GM12878 (cell line): Measurements from ENCODE around the gene PTPRD. TPM values are rescaled to one million over a fixed set of nuclear protein-coding genes. Genes with fewer than 3 reads are reported as not detected.

Experiments
- ATAC-seq: fragments of 200-7000 bp; cut with Tn5 transposase; 3 replicates; pipeline ENCODE4 v1.9.1; 2020; ENCODE audit warnings: mild to moderate bottlenecking, moderate library complexity
- BruUV-seq: library from RNA; stranded (reverse); fragments of 400-500 nt; replicated peaks from 2 replicates; lab custom pipeline; 2021; lab: Mats Ljungman, UMichigan
- CTCF ChIA-PET: fragments of 300-600 bp; sonication (Branson Sonifier 250); formaldehyde crosslinking; extraction: SDS; loops from one replicate; lab custom pipeline; 2021; ENCODE audit warnings: inconsistent platforms; lab: Yijun Ruan, JAX
- POLR2A ChIA-PET: fragments of 350-600 bp; formaldehyde crosslinking; extraction: SDS; loops from one replicate; lab custom pipeline; 2021; ENCODE audit warnings: inconsistent platforms; lab: Charles Lee
- RAD21 ChIA-PET: fragments of 300-600 bp; sonication (Branson Sonifier 250); formaldehyde crosslinking; loops from one replicate; lab custom pipeline; 2023; ENCODE audit warnings: antibody characterized with exemption; ENCODE audit not compliant: unreplicated experiment; lab: Charles Lee
- SMC1A ChIA-PET: fragments of 300-600 bp; sonication (Branson Sonifier 250); formaldehyde crosslinking; loops from one replicate; lab custom pipeline; 2023; ENCODE audit not compliant: unreplicated experiment, uncharacterized antibody; lab: Charles Lee
- DNase-seq: peaks from one replicate; pipeline ENCODE4 v3.0.0-alpha.2; 2011; ENCODE audit warnings: low read depth, low spot score
- FAIRE-seq: peaks from 3 replicates; lab custom pipeline; 2011; peaks lifted over from hg19 to GRCh38; lab: Jason Lieb, UNC
- H2AFZ ChIP-seq: 2 replicates; pipeline ENCODE4 v1.6.0; 2011; ENCODE audit warnings: low read depth, low read length, control low read depth; ENCODE audit not compliant: control insufficient read depth
- H3K27ac ChIP-seq: 2 replicates; pipeline ENCODE4 v1.5.1; 2011; ENCODE audit warnings: control low read depth; ENCODE audit not compliant: control insufficient read depth, insufficient read depth
- H3K27me3 ChIP-seq, 2 experiments: replicated peaks in 1 of 2; 2 replicates each; pipeline versions ENCODE4 v1.6.0 to v1.6.1; 2011; ENCODE audit warnings: low read length in 1 of 2; ENCODE audit not compliant: control insufficient read depth in 2 of 2, insufficient read depth in 2 of 2
- H3K36me3 ChIP-seq, 2 experiments: 2 replicates each; pipeline ENCODE4 v1.5.1; 2011; ENCODE audit warnings: low read length in 1 of 2; ENCODE audit not compliant: control insufficient read depth in 2 of 2, insufficient read depth in 2 of 2
- H3K4me1 ChIP-seq: 2 replicates; pipeline ENCODE4 v1.6.1; 2011; ENCODE audit warnings: mild to moderate bottlenecking, low read length, moderate library complexity, mixed read lengths; ENCODE audit not compliant: control insufficient read depth, insufficient read depth
- H3K4me2 ChIP-seq: 2 replicates; pipeline ENCODE4 v1.6.0; 2011; ENCODE audit warnings: control low read depth; ENCODE audit not compliant: control insufficient read depth, insufficient read depth
- H3K4me3 ChIP-seq: fragments of 200-600 bp; sonication (generic); 2 replicates; pipeline ENCODE4 v1.5.1; 2016
- H3K79me2 ChIP-seq: 2 replicates; pipeline ENCODE4 v1.6.0; 2011; ENCODE audit warnings: low read length; ENCODE audit not compliant: control insufficient read depth, insufficient read depth
- H3K9ac ChIP-seq: 2 replicates; pipeline ENCODE4 v1.8.0; 2011; ENCODE audit warnings: low read length, control low read depth, mixed read lengths; ENCODE audit not compliant: control insufficient read depth, insufficient read depth
- H3K9me3 ChIP-seq: replicated peaks from 3 replicates; pipeline ENCODE4 v1.5.1; 2011; ENCODE audit warnings: mild to moderate bottlenecking, low read length; ENCODE audit not compliant: control insufficient read depth, insufficient read depth
- H4K20me1 ChIP-seq: 2 replicates; pipeline ENCODE4 v1.6.0; 2011; ENCODE audit not compliant: control insufficient read depth, insufficient read depth
- CHD1 ChIP-seq: IDR thresholded peaks from 2 replicates; pipeline ENCODE4 v1.6.1; 2012; ENCODE audit warnings: low read depth, low read length, improper control_type of control experiment
- EZH2 ChIP-seq: IDR thresholded peaks from 2 replicates; pipeline ENCODE4 v1.6.1; 2012; ENCODE audit warnings: low read depth, mild to moderate bottlenecking, control low read depth, inconsistent platforms, low read length, borderline replicate concordance; ENCODE audit not compliant: control insufficient read depth
- KLF5 ChIP-seq: fragments of 450-650 bp; IDR thresholded peaks from 2 replicates; pipeline ENCODE4 v1.6.1; 2014; ENCODE audit warnings: mild to moderate bottlenecking; ENCODE audit not compliant: partially characterized antibody
- LARP7 ChIP-seq: fragments of 450-650 bp; IDR thresholded peaks from 2 replicates; pipeline ENCODE4 v1.6.1; 2017; ENCODE audit warnings: mild to moderate bottlenecking
- NR2C2 ChIP-seq: IDR thresholded peaks from 2 replicates; pipeline ENCODE4 v1.6.1; 2011; ENCODE audit warnings: borderline replicate concordance, low read depth; ENCODE audit not compliant: control insufficient read depth, insufficient read length
- SMARCA5 ChIP-seq: fragments of 450-650 bp; IDR thresholded peaks from 2 replicates; pipeline ENCODE4 v1.6.1; 2017; ENCODE audit warnings: mild to moderate bottlenecking
- ZZZ3 ChIP-seq: IDR thresholded peaks from 2 replicates; pipeline ENCODE4 v1.6.1; 2011; ENCODE audit warnings: low read depth; ENCODE audit not compliant: control insufficient read depth, insufficient read length
- WGBS: methylation state at CpG from one replicate; pipeline ENCODE4 v1.1.6; 2016; ENCODE audit warnings: low lambda C conversion rate; ENCODE audit not compliant: insufficient replicate concordance, insufficient coverage; ENCODE audit errors: missing lambda C conversion rate; 5-methylcytosine and 5-hydroxymethylcytosine counted together
- in situ Hi-C: fragments of 300-500 bp; cut with MboI; formaldehyde crosslinking; loops from 9 replicates; pipeline ENCODE4 v1.14.3; 2018; ENCODE audit warnings: mixed read lengths
- intact Hi-C: fragments of 100-400 bp; cut with micrococcal nuclease; formaldehyde crosslinking; loops from one replicate; pipeline ENCODE4 v1.14.2; 2022; ENCODE audit not compliant: unreplicated experiment
- polyA plus RNA-seq, 11 experiments: library from polyadenylated mRNA; depleted of rRNA in 4 of 11; unstranded in 6 of 11; stranded (reverse) in 5 of 11; fragments of >200 nt; fragmentation: Nextera tagmentation in 4 of 11; fragmentation: Illumina TruSeq in 1 of 11; extraction: Ambion mirVana in 4 of 11; extraction: Trizol in 1 of 11; gene quantifications; 1 replicate in 1 of 11; 2 replicates in 10 of 11; pipeline versions ENCODE4 v1.2.1 to v1.2.3, GENCODE V29; 2011 to 2016; ENCODE audit warnings: inconsistent platforms in 2 of 11, missing spikeins in 2 of 11, low read depth in 1 of 11
- total RNA-seq, 4 experiments: library from RNA; depleted of rRNA in 3 of 4; stranded (reverse); fragments of >200 nt in 3 of 4; fragmentation: Illumina TruSeq in 1 of 4; extraction: Trizol in 1 of 4; gene quantifications; 2 replicates each; pipeline versions ENCODE4 v1.2.1 to v1.2.3, GENCODE V29; 2013 to 2021
- TF ChIP-seq, protein P1 (sequence below): IDR thresholded peaks from 2 replicates; pipeline ENCODE4 v1.6.1; 2012; ENCODE audit warnings: mild to moderate bottlenecking, low read depth, low read length

Gene PTPRD
- total and polyA plus RNA-seq, 10 of the 15 experiments (the other 5 are each of a cell fraction or from before 2014, with no cell fraction given): under 0.01 to 0.05 (median 0.01) TPM; not detected in 7

DNA sequence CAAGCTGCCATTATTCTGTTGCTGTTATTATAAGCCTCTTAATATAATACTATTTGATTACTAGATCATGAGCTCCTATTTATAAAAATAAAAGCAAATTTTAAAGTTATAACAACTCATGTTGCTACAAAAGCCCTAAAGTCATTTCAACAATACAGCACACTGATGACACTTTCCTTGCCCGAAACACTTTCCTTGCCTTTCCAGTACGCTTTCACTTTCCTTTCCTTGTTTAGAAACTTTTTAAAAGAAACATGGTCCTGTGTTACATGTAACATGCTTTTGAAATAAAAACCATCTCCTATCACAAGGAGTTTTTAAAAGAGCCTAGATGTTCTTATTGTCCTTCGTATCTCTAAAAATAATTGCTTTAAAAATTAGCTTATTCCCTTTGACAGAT is 688.4 kb downstream of the PTPRD start:
- no peak for FAIRE-seq
- Histone ChIP-seq H4K20me1 (no peaks in the 10 kb centered on the region), H3K27me3 (no peaks in the 10 kb centered on the region), H3K4me1 (no peaks in the 10 kb centered on the region), H3K4me2 (no peak overlapping the region), H3K4me3 (no peak overlapping the region), H3K79me2 (no peaks in the 10 kb centered on the region), H3K36me3 (no peaks in the 10 kb centered on the region), H3K9ac (no peak overlapping the region), H3K9me3 (no peaks in the 10 kb centered on the region)
- ChIA-PET CTCF (interaction anchor here (1.3 kb wide), 1 partner anchor 18 kb away, joined by 4 read pairs; no protein-coding TSS in a partner anchor), RAD21 (no interaction called here)
- in situ Hi-C loops: no loop called here
- intact Hi-C loops: no loop called here
- DNase-seq: no peak
- WGBS: 25% methylated on average over 3 of the region's 3 CpGs
- TF ChIP-seq ZZZ3: no peak
- TF ChIP-seq, all 136 proteins: peak for 0
- POLR2A ChIA-PET: no interaction called here
- no TSS peak for BruUV-seq
- SMC1A ChIA-PET: no interaction called here
- Histone ChIP-seq H2AFZ (no peak overlapping the region), H3K27ac (no peak overlapping the region)
- no peak for ATAC-seq

DNA sequence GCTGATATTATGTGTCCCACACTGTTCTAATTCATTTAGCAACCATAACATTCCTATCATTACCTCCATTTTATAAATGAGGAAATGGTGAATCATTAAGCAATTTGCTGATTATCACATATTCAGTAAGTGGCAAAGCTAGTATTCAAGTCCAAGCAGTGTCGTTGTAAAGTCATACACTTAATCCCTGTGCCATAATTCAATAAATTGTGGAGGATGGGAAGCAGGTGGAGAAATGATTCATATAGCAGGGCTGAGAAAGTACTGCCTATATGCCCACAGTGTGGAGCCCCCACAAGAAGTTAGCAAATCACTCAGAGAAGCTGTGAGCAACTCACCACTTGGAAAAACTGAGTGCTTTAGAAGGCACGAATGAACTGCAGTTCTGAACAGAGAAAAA is 691.0 kb downstream of the PTPRD start:
- H3K4me1 ChIP-seq: no peaks in the 10 kb centered on the region
- no peak overlapping the region for H3K4me3 ChIP-seq
- ChIA-PET RAD21 (no interaction called here), CTCF (no interaction called here), SMC1A (interaction anchor here (1.5 kb wide), 1 partner anchor 21 kb away, joined by 5 read pairs; no protein-coding TSS in a partner anchor), POLR2A (no interaction called here)
- intact Hi-C loops: no loop called here
- 70% methylated on average over 2 of the region's 2 CpGs for WGBS
- FAIRE-seq (no peak), ATAC-seq (no peak), DNase-seq (no peak)
- no peaks in the 10 kb centered on the region for H3K27me3 ChIP-seq
- no peak overlapping the region for H2AFZ ChIP-seq
- H3K9me3 ChIP-seq: no peaks in the 10 kb centered on the region
- in situ Hi-C loops: no loop called here
- no peak overlapping the region for H3K4me2 ChIP-seq
- H3K27ac ChIP-seq: no peak overlapping the region
- no peak overlapping the region for H3K9ac ChIP-seq
- H4K20me1 ChIP-seq: no peaks in the 10 kb centered on the region
- no peaks in the 10 kb centered on the region for H3K36me3 ChIP-seq
- BruUV-seq: no TSS peak
- no peaks in the 10 kb centered on the region for H3K79me2 ChIP-seq
- TF ChIP-seq NR2C2 (no peak), ZZZ3 (no peak), LARP7 (no peak), EZH2 (no peak), CHD1 (no peak), KLF5 (no peak), SMARCA5 (no peak)
- TF ChIP-seq, protein P1, sequence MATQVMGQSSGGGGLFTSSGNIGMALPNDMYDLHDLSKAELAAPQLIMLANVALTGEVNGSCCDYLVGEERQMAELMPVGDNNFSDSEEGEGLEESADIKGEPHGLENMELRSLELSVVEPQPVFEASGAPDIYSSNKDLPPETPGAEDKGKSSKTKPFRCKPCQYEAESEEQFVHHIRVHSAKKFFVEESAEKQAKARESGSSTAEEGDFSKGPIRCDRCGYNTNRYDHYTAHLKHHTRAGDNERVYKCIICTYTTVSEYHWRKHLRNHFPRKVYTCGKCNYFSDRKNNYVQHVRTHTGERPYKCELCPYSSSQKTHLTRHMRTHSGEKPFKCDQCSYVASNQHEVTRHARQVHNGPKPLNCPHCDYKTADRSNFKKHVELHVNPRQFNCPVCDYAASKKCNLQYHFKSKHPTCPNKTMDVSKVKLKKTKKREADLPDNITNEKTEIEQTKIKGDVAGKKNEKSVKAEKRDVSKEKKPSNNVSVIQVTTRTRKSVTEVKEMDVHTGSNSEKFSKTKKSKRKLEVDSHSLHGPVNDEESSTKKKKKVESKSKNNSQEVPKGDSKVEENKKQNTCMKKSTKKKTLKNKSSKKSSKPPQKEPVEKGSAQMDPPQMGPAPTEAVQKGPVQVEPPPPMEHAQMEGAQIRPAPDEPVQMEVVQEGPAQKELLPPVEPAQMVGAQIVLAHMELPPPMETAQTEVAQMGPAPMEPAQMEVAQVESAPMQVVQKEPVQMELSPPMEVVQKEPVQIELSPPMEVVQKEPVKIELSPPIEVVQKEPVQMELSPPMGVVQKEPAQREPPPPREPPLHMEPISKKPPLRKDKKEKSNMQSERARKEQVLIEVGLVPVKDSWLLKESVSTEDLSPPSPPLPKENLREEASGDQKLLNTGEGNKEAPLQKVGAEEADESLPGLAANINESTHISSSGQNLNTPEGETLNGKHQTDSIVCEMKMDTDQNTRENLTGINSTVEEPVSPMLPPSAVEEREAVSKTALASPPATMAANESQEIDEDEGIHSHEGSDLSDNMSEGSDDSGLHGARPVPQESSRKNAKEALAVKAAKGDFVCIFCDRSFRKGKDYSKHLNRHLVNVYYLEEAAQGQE: no peak
